PFSK-1 (cell line): ENCODE measurements around the gene MRPL52.

Experiments
- FOXP2 ChIP-seq: optimal IDR thresholded peaks from 2 replicates; pipeline ENCODE3; 2011; ENCODE audit warnings: borderline replicate concordance, control low read depth, inconsistent platforms; ENCODE audit not compliant: insufficient read depth; ENCODE audit errors: extremely low read length, extremely low read depth
- POLR2AphosphoS5 ChIP-seq: IDR thresholded peaks from 2 replicates; pipeline ENCODE4 v1.6.1; 2012; ENCODE audit warnings: low read depth, mild to moderate bottlenecking, control low read depth, low read length, moderate library complexity
- REST ChIP-seq, 2 experiments: IDR thresholded peaks; 2 replicates each; pipeline versions ENCODE4 v1.6.1 to v1.8.0; 2011 to 2012; ENCODE audit warnings: low read depth in 2 of 2, low read length in 2 of 2, control low read depth in 1 of 2, inconsistent platforms in 1 of 2, mild to moderate bottlenecking in 1 of 2, moderate library complexity in 1 of 2; ENCODE audit not compliant: insufficient read depth in 1 of 2
- SIN3A ChIP-seq: IDR thresholded peaks from 2 replicates; pipeline ENCODE4 v1.6.1; 2012; ENCODE audit warnings: mild to moderate bottlenecking, low read length, moderate library complexity, borderline replicate concordance; ENCODE audit not compliant: insufficient read depth
- TAF1 ChIP-seq: IDR thresholded peaks from 2 replicates; pipeline ENCODE4 v1.6.1; 2012; ENCODE audit warnings: low read length, control low read depth, borderline replicate concordance; ENCODE audit not compliant: insufficient read depth

The MRPL52 gene

GRCh38 chr14:22839159-22839779 is 9.6 kb downstream of the MRPL52 start:
- TF ChIP-seq FOXP2 = no peak
- TF ChIP-seq SIN3A = no peak
- no peak for TF ChIP-seq REST (IDR thresholded peaks at IDR 0.05; ENCODE audit: insufficient read depth in 1 of 2, low read depth in 2 of 2, low read length in 2 of 2)
- no peak for TF ChIP-seq POLR2AphosphoS5
- no peak for TF ChIP-seq TAF1

- no peak for TF ChIP-seq REST (IDR thresholded peaks at IDR 0.05; ENCODE audit: insufficient read depth in 1 of 2, low read depth in 2 of 2, low read length in 2 of 2)
- TF ChIP-seq SIN3A = no peak
- TF ChIP-seq POLR2AphosphoS5 = no peak
- TF ChIP-seq TAF1 = no peak
- TF ChIP-seq FOXP2 = no peak
Observed at GRCh38 chr14:22841311-22841710, 11.6 kb downstream of the MRPL52 start.

- no peak for TF ChIP-seq TAF1
- no peak for TF ChIP-seq REST (IDR thresholded peaks at IDR 0.05; ENCODE audit: insufficient read depth in 1 of 2, low read depth in 2 of 2, low read length in 2 of 2)
- TF ChIP-seq FOXP2 = no peak
- no peak for TF ChIP-seq POLR2AphosphoS5
- no peak for TF ChIP-seq SIN3A
Observed at GRCh38 chr14:22841769-22842168, 12.1 kb downstream of the MRPL52 start.

GRCh38 chr14:22842211-22843122 is 12.8 kb downstream of the MRPL52 start:
- no peak for TF ChIP-seq SIN3A
- TF ChIP-seq POLR2AphosphoS5 = no peak
- TF ChIP-seq FOXP2 = no peak

GRCh38 chr14:22843123-22843925 is 13.6 kb downstream of the MRPL52 start:
- TF ChIP-seq TAF1 (no peak), FOXP2 (no peak), SIN3A (no peak), REST (IDR thresholded peaks at IDR 0.05; ENCODE audit: insufficient read depth in 1 of 2, low read depth in 2 of 2, low read length in 2 of 2) (no peak), POLR2AphosphoS5 (no peak)
